Caco-2 (cell line): ENCODE data around the gene ARHGEF1. TPM values are rescaled to one million over a fixed set of nuclear protein-coding genes. Genes with fewer than 3 reads are reported as not detected.

Experiments used
- BruUV-seq: library from RNA; stranded (reverse); fragments of 400-500 nt; replicated peaks from 2 replicates; lab custom pipeline; 2021; lab: Mats Ljungman, UMichigan
- CTCF ChIA-PET: fragments of 300-600 bp; sonication (Branson Sonifier 250); formaldehyde crosslinking; loops from one replicate; lab custom pipeline; 2022; ENCODE audit warnings: antibody characterized with exemption; lab: Charles Lee
- POLR2A ChIA-PET: fragments of 300-600 bp; sonication (Branson Sonifier 250); formaldehyde crosslinking; loops from one replicate; lab custom pipeline; 2022; ENCODE audit warnings: antibody characterized with exemption; lab: Charles Lee
- DNase-seq, 2 experiments: peaks; one replicate each; pipeline versions ENCODE4 v3.0.0 to v3.0.0-alpha.2; 2020 to 2022
- H3K27me3 ChIP-seq: replicated peaks from 2 replicates; pipeline ENCODE4 v1.6.0; 2011; ENCODE audit warnings: low read length; ENCODE audit not compliant: control insufficient read depth, insufficient read depth
- H3K36me3 ChIP-seq: 2 replicates; pipeline ENCODE4 v1.5.1; 2011; ENCODE audit warnings: low read length; ENCODE audit not compliant: control insufficient read depth, insufficient read depth
- H3K4me1 ChIP-seq: fragments of 250-450 bp; sonication (Bioruptor Pico); 2 replicates; pipeline ENCODE4 v1.5.1; 2020; ENCODE audit warnings: mild to moderate bottlenecking
- H3K4me3 ChIP-seq: 2 replicates; pipeline ENCODE4 v1.5.1; 2011; ENCODE audit warnings: low read depth, mild to moderate bottlenecking, control low read depth, low read length
- H3K9me3 ChIP-seq: fragments of 250-450 bp; sonication (Bioruptor Pico); 2 replicates; pipeline ENCODE4 v1.5.1; 2020; ENCODE audit warnings: mild to moderate bottlenecking, moderate library complexity
- H3K27ac Mint-ChIP-seq: one replicate; pipeline ENCODE4 v1.8.0; 2022; ENCODE audit warnings: mixed read lengths; ENCODE audit not compliant: unreplicated experiment
- H3K27me3 Mint-ChIP-seq: one replicate; pipeline ENCODE4 v1.8.0; 2022; ENCODE audit warnings: mixed read lengths; ENCODE audit not compliant: insufficient read depth, unreplicated experiment
- H3K36me3 Mint-ChIP-seq: one replicate; pipeline ENCODE4 v1.8.0; 2022; ENCODE audit warnings: mild to moderate bottlenecking, mixed read lengths; ENCODE audit not compliant: insufficient read depth, unreplicated experiment
- H3K4me1 Mint-ChIP-seq: one replicate; pipeline ENCODE4 v1.8.0; 2022; ENCODE audit warnings: low read depth, mixed read lengths; ENCODE audit not compliant: unreplicated experiment
- H3K4me3 Mint-ChIP-seq: one replicate; pipeline ENCODE4 v1.8.0; 2022; ENCODE audit warnings: mild to moderate bottlenecking, moderate library complexity, mixed read lengths; ENCODE audit not compliant: unreplicated experiment
- H3K9me3 Mint-ChIP-seq: one replicate; pipeline ENCODE4 v1.8.0; 2022; ENCODE audit warnings: mixed read lengths; ENCODE audit not compliant: unreplicated experiment
- intact Hi-C: fragments of 100-400 bp; cut with micrococcal nuclease; formaldehyde crosslinking; loops from one replicate; pipeline ENCODE4 v1.10.0; 2022; ENCODE audit not compliant: unreplicated experiment
- total RNA-seq: library from RNA; stranded (reverse); gene quantifications from 2 replicates; pipeline ENCODE4 v1.2.3, GENCODE V29; 2022
- TF ChIP-seq, protein P1 (sequence below), 2 experiments: fragments of 200-600 bp in 1 of 2; IDR thresholded peaks; 1 replicate in 1 of 2; 2 replicates in 1 of 2; pipeline versions ENCODE4 v1.5.1 to v1.8.0; 2011 to 2022; ENCODE audit warnings: antibody characterized with exemption in 1 of 2, control low read depth in 1 of 2, inconsistent platforms in 1 of 2, low read depth in 1 of 2, low read length in 1 of 2, mild to moderate bottlenecking in 1 of 2, moderate library complexity in 1 of 2; ENCODE audit not compliant: insufficient read depth in 1 of 2, severe bottlenecking in 1 of 2, unreplicated experiment in 1 of 2

Gene ARHGEF1
- total RNA-seq, 1 experiment from 2014 or later, result 63.5 TPM

- Histone ChIP-seq H3K27me3 (no peaks in the 10 kb centered on the region), H3K4me3 (no peak overlapping the region), H3K36me3 (no peaks in the 10 kb centered on the region), H3K9me3 (no peaks in the 10 kb centered on the region), H3K4me1 (peaks cover 24% of the 10 kb centered on the region)
- H3K9me3 Mint-ChIP-seq, result no peaks in the 10 kb centered on the region
- H3K36me3 Mint-ChIP-seq, result no peaks in the 10 kb centered on the region
- ChIA-PET POLR2A (no interaction called here), CTCF (interaction anchor here (0.9 kb wide), 1 partner anchor 17 kb away, joined by 3 read pairs; no protein-coding TSS in a partner anchor)
- H3K27ac Mint-ChIP-seq, result no peak overlapping the region
- TF ChIP-seq, protein P1, sequence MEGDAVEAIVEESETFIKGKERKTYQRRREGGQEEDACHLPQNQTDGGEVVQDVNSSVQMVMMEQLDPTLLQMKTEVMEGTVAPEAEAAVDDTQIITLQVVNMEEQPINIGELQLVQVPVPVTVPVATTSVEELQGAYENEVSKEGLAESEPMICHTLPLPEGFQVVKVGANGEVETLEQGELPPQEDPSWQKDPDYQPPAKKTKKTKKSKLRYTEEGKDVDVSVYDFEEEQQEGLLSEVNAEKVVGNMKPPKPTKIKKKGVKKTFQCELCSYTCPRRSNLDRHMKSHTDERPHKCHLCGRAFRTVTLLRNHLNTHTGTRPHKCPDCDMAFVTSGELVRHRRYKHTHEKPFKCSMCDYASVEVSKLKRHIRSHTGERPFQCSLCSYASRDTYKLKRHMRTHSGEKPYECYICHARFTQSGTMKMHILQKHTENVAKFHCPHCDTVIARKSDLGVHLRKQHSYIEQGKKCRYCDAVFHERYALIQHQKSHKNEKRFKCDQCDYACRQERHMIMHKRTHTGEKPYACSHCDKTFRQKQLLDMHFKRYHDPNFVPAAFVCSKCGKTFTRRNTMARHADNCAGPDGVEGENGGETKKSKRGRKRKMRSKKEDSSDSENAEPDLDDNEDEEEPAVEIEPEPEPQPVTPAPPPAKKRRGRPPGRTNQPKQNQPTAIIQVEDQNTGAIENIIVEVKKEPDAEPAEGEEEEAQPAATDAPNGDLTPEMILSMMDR (IDR thresholded peaks at IDR 0.05; ENCODE audit: insufficient read depth in 1 of 2, low read depth in 1 of 2, low read length in 1 of 2, severe bottlenecking in 1 of 2, unreplicated experiment in 1 of 2), result no peak
- DNase-seq, result no peak
- H3K4me3 Mint-ChIP-seq, result peak overlapping the region; percentile 81
- H3K27me3 Mint-ChIP-seq, result peaks cover 6% of the 10 kb centered on the region
- intact Hi-C loops, result loop anchor here (1.0 kb wide), 2 partner anchors 25 to 56 kb away; no protein-coding TSS in a partner anchor
- H3K4me1 Mint-ChIP-seq, result peaks cover 20% of the 10 kb centered on the region
- no TSS peak for BruUV-seq
These were observed 46.6 kb downstream of the ARHGEF1 start for GRCh38 chr19:41929536-41930071.

GRCh38 chr19:41930322-41930722 is 47.3 kb downstream of the ARHGEF1 start:
- H3K36me3 ChIP-seq, result no peaks in the 10 kb centered on the region
- ChIA-PET CTCF (interaction anchor here (0.5 to 1.1 kb wide), 4 partner anchors 29 to 48 kb away, joined by 3 to 4 read pairs (median 4); partner anchors contain the start of gene RABAC1), POLR2A (interaction anchor here (0.6 kb wide), 1 partner anchor 1627 kb away, joined by 3 read pairs; no protein-coding TSS in a partner anchor)
- intact Hi-C loops, result loop anchor here (1.0 kb wide), 2 partner anchors 26 to 57 kb away; no protein-coding TSS in a partner anchor
- H3K4me1 Mint-ChIP-seq, result peaks cover 27% of the 10 kb centered on the region
- no peaks in the 10 kb centered on the region for H3K36me3 Mint-ChIP-seq
- H3K27me3 Mint-ChIP-seq, result peaks cover 11% of the 10 kb centered on the region
- no peaks in the 10 kb centered on the region for H3K9me3 ChIP-seq
- peaks cover 27% of the 10 kb centered on the region for H3K4me1 ChIP-seq
- DNase-seq, result no peak
- no peak overlapping the region for H3K4me3 Mint-ChIP-seq
- TF ChIP-seq, protein P1 (IDR thresholded peaks at IDR 0.05; ENCODE audit: insufficient read depth in 1 of 2, low read depth in 1 of 2, low read length in 1 of 2, severe bottlenecking in 1 of 2, unreplicated experiment in 1 of 2), result no peak
- H3K27me3 ChIP-seq, result no peaks in the 10 kb centered on the region
- H3K9me3 Mint-ChIP-seq, result no peaks in the 10 kb centered on the region
- H3K27ac Mint-ChIP-seq, result no peak overlapping the region
- no peak overlapping the region for H3K4me3 ChIP-seq
- no TSS peak for BruUV-seq

DNA sequence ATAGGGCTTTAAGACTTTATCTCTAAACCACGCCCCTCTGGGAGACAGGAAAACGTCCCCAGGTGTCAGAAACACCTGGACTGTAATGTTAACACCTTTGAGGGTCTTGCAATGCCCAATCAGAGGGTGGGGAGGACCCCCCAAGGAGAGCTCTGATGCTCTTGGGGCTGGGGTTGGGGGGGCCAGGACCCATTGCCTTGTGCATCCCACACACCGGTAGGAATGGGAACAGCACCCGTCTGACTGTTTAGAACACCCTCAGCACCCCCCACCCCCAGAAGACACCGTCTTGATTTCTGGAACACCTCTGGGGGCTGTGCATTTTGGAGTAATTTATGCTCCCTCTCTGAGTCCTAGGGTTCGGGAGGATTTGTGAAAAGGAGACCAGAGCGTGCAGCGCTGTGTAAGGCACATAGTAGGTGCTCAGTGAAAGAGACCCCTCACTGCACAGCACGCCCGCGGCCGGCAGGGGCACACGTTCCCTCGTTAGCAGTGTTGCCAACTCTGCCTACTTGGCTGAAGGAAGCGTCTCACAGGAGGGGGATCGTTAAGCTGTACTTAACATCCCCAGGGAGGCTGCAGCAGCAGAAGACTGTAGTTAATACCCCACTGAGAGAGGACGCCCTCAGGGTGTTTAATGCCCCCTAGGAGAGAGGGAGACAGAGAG is 48.1 kb downstream of the ARHGEF1 start:
- no peaks in the 10 kb centered on the region for H3K36me3 ChIP-seq
- H3K27me3 ChIP-seq, result no peaks in the 10 kb centered on the region
- CTCF ChIA-PET, result interaction anchor here (0.7 to 1.1 kb wide), 4 partner anchors 27 to 47 kb away, joined by 3 to 4 read pairs (median 4); partner anchors contain the start of gene RABAC1
- H3K4me3 Mint-ChIP-seq, result no peak overlapping the region
- H3K9me3 ChIP-seq, result no peaks in the 10 kb centered on the region
- DNase-seq, result no peak
- no peaks in the 10 kb centered on the region for H3K36me3 Mint-ChIP-seq
- TF ChIP-seq, protein P1 (IDR thresholded peaks at IDR 0.05; ENCODE audit: insufficient read depth in 1 of 2, low read depth in 1 of 2, low read length in 1 of 2, severe bottlenecking in 1 of 2, unreplicated experiment in 1 of 2), result no peak
- H3K27me3 Mint-ChIP-seq, result peaks cover 13% of the 10 kb centered on the region
- BruUV-seq, result no TSS peak
- no peak overlapping the region for H3K27ac Mint-ChIP-seq
- no peak overlapping the region for H3K4me3 ChIP-seq
- H3K4me1 ChIP-seq, result peaks cover 27% of the 10 kb centered on the region
- peaks cover 30% of the 10 kb centered on the region for H3K4me1 Mint-ChIP-seq
- intact Hi-C loops, result loop anchor here (1.0 kb wide), 2 partner anchors 27 to 58 kb away; no protein-coding TSS in a partner anchor
- H3K9me3 Mint-ChIP-seq, result no peaks in the 10 kb centered on the region
- POLR2A ChIA-PET, result interaction anchor here (0.6 kb wide), 1 partner anchor 1626 kb away, joined by 3 read pairs; no protein-coding TSS in a partner anchor
